Stomach (tissue), 4 donors: Measurements from ENCODE around the gene DIRAS1.

Experiments used
- CTCF ChIP-seq, 7 experiments: fragments of 450-650 bp in 4 of 7; fragments of 200-600 bp in 3 of 7; sonication (generic) in 3 of 7; IDR thresholded peaks; one replicate each; pipeline ENCODE4 v1.5.1; 2016 to 2019; ENCODE audit warnings: antibody characterized with exemption in 7 of 7, control low read depth in 2 of 7, mild to moderate bottlenecking in 1 of 7
- POLR2A ChIP-seq, 4 donors: fragments of 450-650 bp; IDR thresholded peaks; one replicate each; pipeline ENCODE4 v1.6.1; 2016; ENCODE audit warnings: antibody characterized with exemption in 4 of 4, control low read depth in 2 of 4, mild to moderate bottlenecking in 1 of 4, moderate library complexity in 1 of 4

- TF ChIP-seq CTCF (IDR thresholded peaks at IDR 0.05) = no peak
- TF ChIP-seq POLR2A (IDR thresholded peaks at IDR 0.05) = no peak
These were observed 3.3 kb downstream of the DIRAS1 start for GRCh38 chr19:2717638-2718541.
